ENCODE results near the gene NFIC. TPM values are rescaled to one million over a fixed set of nuclear protein-coding genes. Genes with fewer than 3 reads are reported as not detected.

The NFIC gene
- total RNA-seq, 1 experiment from 2014 or later = 75.6 TPM

GRCh38 chr19:3363841-3364500 lies 2.4 kb upstream of the NFIC start:
- ChIA-PET CTCF (no interaction called here), POLR2A (ENCODE audit: unreplicated experiment) (no interaction called here)
- H3K9me3 ChIP-seq (ENCODE audit: insufficient read depth, low read depth) = no peaks in the 10 kb centered on the region
- no peak overlapping the region for H3K4me3 ChIP-seq
- intact Hi-C loops (cut with micrococcal nuclease; ENCODE audit: unreplicated experiment) = no loop called here
- no peaks in the 10 kb centered on the region for H3K27me3 ChIP-seq (ENCODE audit: insufficient read depth, low read depth)
- no peak overlapping the region for H2AFZ ChIP-seq
- TF ChIP-seq, protein P1, sequence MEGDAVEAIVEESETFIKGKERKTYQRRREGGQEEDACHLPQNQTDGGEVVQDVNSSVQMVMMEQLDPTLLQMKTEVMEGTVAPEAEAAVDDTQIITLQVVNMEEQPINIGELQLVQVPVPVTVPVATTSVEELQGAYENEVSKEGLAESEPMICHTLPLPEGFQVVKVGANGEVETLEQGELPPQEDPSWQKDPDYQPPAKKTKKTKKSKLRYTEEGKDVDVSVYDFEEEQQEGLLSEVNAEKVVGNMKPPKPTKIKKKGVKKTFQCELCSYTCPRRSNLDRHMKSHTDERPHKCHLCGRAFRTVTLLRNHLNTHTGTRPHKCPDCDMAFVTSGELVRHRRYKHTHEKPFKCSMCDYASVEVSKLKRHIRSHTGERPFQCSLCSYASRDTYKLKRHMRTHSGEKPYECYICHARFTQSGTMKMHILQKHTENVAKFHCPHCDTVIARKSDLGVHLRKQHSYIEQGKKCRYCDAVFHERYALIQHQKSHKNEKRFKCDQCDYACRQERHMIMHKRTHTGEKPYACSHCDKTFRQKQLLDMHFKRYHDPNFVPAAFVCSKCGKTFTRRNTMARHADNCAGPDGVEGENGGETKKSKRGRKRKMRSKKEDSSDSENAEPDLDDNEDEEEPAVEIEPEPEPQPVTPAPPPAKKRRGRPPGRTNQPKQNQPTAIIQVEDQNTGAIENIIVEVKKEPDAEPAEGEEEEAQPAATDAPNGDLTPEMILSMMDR (conservative IDR thresholded peaks at IDR 0.05) = no peak
- TF ChIP-seq EZH2 (IDR thresholded peaks at IDR 0.05; ENCODE audit: low read depth) = no peak
- H3K4me1 ChIP-seq (replicated peaks; ENCODE audit: insufficient read depth) = 0 out of 2 replicates have a peak, but pooled peaks cover 4% of the 10 kb centered on the region
- no TSS peak for BruUV-seq (replicated peaks)
- H3K36me3 ChIP-seq (ENCODE audit: low read depth) = no peaks in the 10 kb centered on the region
- H3K79me2 ChIP-seq (ENCODE audit: low read depth) = peaks cover 25% of the 10 kb centered on the region
- no peaks in the 10 kb centered on the region; the same call in 1 of the 2 replicates for H3F3A ChIP-seq (ENCODE audit: insufficient read depth, low read depth)
- no peak overlapping the region for H3K4me2 ChIP-seq
- no peak overlapping the region for H3K27ac ChIP-seq
- H3K9me2 ChIP-seq (ENCODE audit: insufficient read depth) = no peaks in the 10 kb centered on the region
- DNase-seq = no peak
- peaks cover 1% of the 10 kb centered on the region for H4K20me1 ChIP-seq (ENCODE audit: insufficient read depth)

DNA sequence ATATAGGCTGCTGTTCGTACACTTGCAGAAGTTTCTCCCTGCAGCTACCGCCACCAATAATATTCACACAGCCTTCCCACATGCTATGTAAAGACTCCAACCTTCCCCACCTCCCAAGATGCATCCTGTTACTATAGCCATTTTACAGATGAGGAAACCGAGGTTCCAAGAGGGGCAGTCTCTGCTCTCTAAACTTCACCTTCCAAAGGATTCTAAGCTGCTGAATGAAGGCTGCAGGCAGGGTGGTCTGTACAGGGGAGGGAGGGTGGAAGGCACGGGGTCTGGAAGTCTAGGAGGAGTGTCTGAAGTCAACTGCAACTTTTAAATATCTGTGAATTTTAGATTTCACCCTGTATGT lies 1.9 kb upstream of the NFIC start:
- peaks cover 30% of the 10 kb centered on the region for H3K79me2 ChIP-seq (ENCODE audit: low read depth)
- no peaks in the 10 kb centered on the region for H3K9me2 ChIP-seq (ENCODE audit: insufficient read depth)
- H4K20me1 ChIP-seq (ENCODE audit: insufficient read depth) = peaks cover 5% of the 10 kb centered on the region
- ChIA-PET POLR2A (ENCODE audit: unreplicated experiment) (no interaction called here), CTCF (no interaction called here)
- BruUV-seq (replicated peaks) = no TSS peak
- no peak overlapping the region for H3K4me2 ChIP-seq
- H2AFZ ChIP-seq = no peak overlapping the region
- H3K9me3 ChIP-seq (ENCODE audit: insufficient read depth, low read depth) = no peaks in the 10 kb centered on the region
- no peak overlapping the region for H3K27ac ChIP-seq
- no peaks in the 10 kb centered on the region for H3K36me3 ChIP-seq (ENCODE audit: low read depth)
- 0 out of 2 replicates have a peak, but pooled peaks cover 4% of the 10 kb centered on the region for H3K4me1 ChIP-seq (replicated peaks; ENCODE audit: insufficient read depth)
- H3K27me3 ChIP-seq (ENCODE audit: insufficient read depth, low read depth) = no peaks in the 10 kb centered on the region
- no peak overlapping the region for H3K4me3 ChIP-seq
- DNase-seq = no peak
- no peak for TF ChIP-seq EZH2 (IDR thresholded peaks at IDR 0.05; ENCODE audit: low read depth)
- TF ChIP-seq, protein P1 (conservative IDR thresholded peaks at IDR 0.05) = no peak
- H3F3A ChIP-seq (ENCODE audit: insufficient read depth, low read depth) = no peaks in the 10 kb centered on the region; the same call in 1 of the 2 replicates
- intact Hi-C loops (cut with micrococcal nuclease; ENCODE audit: unreplicated experiment) = no loop called here

DNA sequence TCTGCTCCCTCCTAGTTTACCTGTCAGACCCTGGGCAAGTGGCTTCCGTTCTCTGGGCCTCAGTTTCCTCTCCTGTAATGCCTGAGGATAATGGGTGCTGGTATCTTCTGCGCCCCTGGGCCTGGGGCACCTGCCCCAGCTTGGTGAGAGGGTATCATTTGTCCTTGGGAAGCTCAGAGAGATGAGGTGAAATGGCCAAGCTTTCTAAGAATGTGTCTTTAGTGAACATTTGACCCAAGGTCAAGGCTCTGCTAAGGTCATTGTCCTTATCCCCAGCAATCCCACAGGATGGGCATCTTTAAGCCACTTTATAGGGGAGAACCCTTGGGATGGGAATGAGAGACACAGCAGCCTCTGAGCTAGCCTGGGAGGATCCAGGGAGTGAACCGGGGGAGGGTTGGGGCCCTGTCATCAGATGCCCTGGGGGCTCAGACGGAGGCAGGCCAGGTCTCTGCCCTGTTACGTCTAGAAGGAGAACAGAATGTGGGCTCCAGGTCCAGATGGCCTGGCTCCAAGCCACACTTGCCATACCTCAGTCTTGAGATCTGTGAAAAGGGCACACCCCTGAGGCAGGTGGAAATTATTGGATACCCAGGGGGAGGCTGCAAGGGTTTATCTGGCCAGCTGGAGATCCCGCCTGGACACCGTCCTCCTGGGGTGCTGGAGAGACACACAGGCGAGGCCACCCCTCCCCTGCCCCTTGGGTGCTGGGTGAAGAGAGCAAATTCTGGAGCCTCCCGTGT lies 1.1 kb upstream of the NFIC start:
- no peak for DNase-seq
- no peak overlapping the region for H2AFZ ChIP-seq
- H3K36me3 ChIP-seq (ENCODE audit: low read depth) = no peaks in the 10 kb centered on the region
- H3K27me3 ChIP-seq (ENCODE audit: insufficient read depth, low read depth) = no peaks in the 10 kb centered on the region
- intact Hi-C loops (cut with micrococcal nuclease; ENCODE audit: unreplicated experiment) = no loop called here
- H3K79me2 ChIP-seq (ENCODE audit: low read depth) = peaks cover 36% of the 10 kb centered on the region
- peak overlapping the region; percentile 77 for H3K4me2 ChIP-seq
- 0 out of 2 replicates have a peak, but pooled peaks cover 4% of the 10 kb centered on the region for H3K4me1 ChIP-seq (replicated peaks; ENCODE audit: insufficient read depth)
- BruUV-seq (replicated peaks) = TSS peak; percentile 74
- peaks cover 5% of the 10 kb centered on the region for H4K20me1 ChIP-seq (ENCODE audit: insufficient read depth)
- ChIA-PET POLR2A (ENCODE audit: unreplicated experiment) (no interaction called here), CTCF (interaction anchor here (0.5 kb wide), 1 partner anchor 14 kb away, joined by 3 read pairs; no protein-coding TSS in a partner anchor)
- H3K27ac ChIP-seq = no peak overlapping the region
- no peaks in the 10 kb centered on the region for H3K9me2 ChIP-seq (ENCODE audit: insufficient read depth)
- TF ChIP-seq EZH2 (IDR thresholded peaks at IDR 0.05; ENCODE audit: low read depth) = no peak
- TF ChIP-seq, protein P1 (conservative IDR thresholded peaks at IDR 0.05) = no peak
- peak overlapping the region; percentile 61; the same call in 1 of the 2 replicates for H3K4me3 ChIP-seq
- no peaks in the 10 kb centered on the region; the same call in 1 of the 2 replicates for H3F3A ChIP-seq (ENCODE audit: insufficient read depth, low read depth)
- no peaks in the 10 kb centered on the region for H3K9me3 ChIP-seq (ENCODE audit: insufficient read depth, low read depth)
